Neural progenitor cell (in vitro differentiated cells): ENCODE data around the gene SLC25A27. TPM values are rescaled to one million over a fixed set of nuclear protein-coding genes. Genes with fewer than 3 reads are reported as not detected.
"Not testable (repeated sequence)": the region's sequence is repeated elsewhere in the genome, so short reads cannot be mapped to it uniquely, and the experiment has no call there.

ENCODE experiments used
- DNase-seq: peaks from one replicate; pipeline ENCODE4 v3.0.0-alpha.2; 2016; ENCODE audit warnings: low spot score
- H2AFZ ChIP-seq: fragments of 200-600 bp; sonication (generic); replicated peaks from 2 replicates; pipeline ENCODE4 v1.6.1; 2016; ENCODE audit warnings: antibody characterized with exemption
- H3F3A ChIP-seq: fragments of 200-600 bp; sonication (generic); 2 replicates; pipeline ENCODE4 v1.6.1; 2016; ENCODE audit warnings: antibody characterized with exemption, low read depth
- H3K27ac ChIP-seq: fragments of 200-600 bp; sonication (generic); 2 replicates; pipeline ENCODE4 v1.5.1; 2016; ENCODE audit warnings: mild to moderate bottlenecking
- H3K27me3 ChIP-seq: fragments of 200-600 bp; sonication (generic); 2 replicates; pipeline ENCODE4 v1.6.1; 2016; ENCODE audit warnings: mild to moderate bottlenecking, moderate library complexity
- H3K36me3 ChIP-seq: fragments of 200-600 bp; sonication (generic); 2 replicates; pipeline ENCODE4 v1.5.1; 2016
- H3K4me1 ChIP-seq: fragments of 200-600 bp; sonication (generic); 2 replicates; pipeline ENCODE4 v1.6.1; 2016; ENCODE audit warnings: mixed run types
- H3K4me2 ChIP-seq: fragments of 200-600 bp; sonication (generic); 2 replicates; pipeline ENCODE4 v1.6.1; 2016
- H3K4me3 ChIP-seq: fragments of 200-600 bp; sonication (generic); 2 replicates; pipeline ENCODE4 v1.5.1; 2016
- H3K79me2 ChIP-seq: fragments of 200-600 bp; sonication (generic); 2 replicates; pipeline ENCODE4 v1.6.1; 2016; ENCODE audit warnings: low read depth
- H3K9ac ChIP-seq: fragments of 200-600 bp; sonication (generic); 2 replicates; pipeline ENCODE4 v1.6.1; 2016
- H3K9me3 ChIP-seq: fragments of 200-600 bp; sonication (generic); 2 replicates; pipeline ENCODE4 v1.5.1; 2016; ENCODE audit warnings: low read depth
- H4K20me1 ChIP-seq: fragments of 200-600 bp; sonication (generic); 2 replicates; pipeline ENCODE4 v1.6.1; 2016; ENCODE audit warnings: low read depth
- H3K27ac Mint-ChIP-seq: 3 replicates; pipeline ENCODE4 v1.8.0; 2021; ENCODE audit warnings: mixed read lengths
- H3K27me3 Mint-ChIP-seq: 2 replicates; pipeline ENCODE4 v1.8.0; 2022; ENCODE audit warnings: low read depth, mild to moderate bottlenecking, inconsistent platforms, moderate library complexity, mixed read lengths; ENCODE audit not compliant: insufficient read depth
- H3K36me3 Mint-ChIP-seq: 3 replicates; pipeline ENCODE4 v1.8.0; 2021; ENCODE audit warnings: mixed read lengths
- H3K4me1 Mint-ChIP-seq: 3 replicates; pipeline ENCODE4 v1.8.0; 2021; ENCODE audit warnings: mixed read lengths
- H3K4me3 Mint-ChIP-seq: 3 replicates; pipeline ENCODE4 v1.8.0; 2021; ENCODE audit warnings: mild to moderate bottlenecking, moderate library complexity, mixed read lengths
- H3K9me3 Mint-ChIP-seq: 3 replicates; pipeline ENCODE4 v1.8.0; 2020; ENCODE audit warnings: mixed read lengths
- CTCF ChIP-seq: fragments of 200-600 bp; sonication (generic); IDR thresholded peaks from 2 replicates; pipeline ENCODE4 v1.5.1; 2017; ENCODE audit warnings: antibody characterized with exemption, mild to moderate bottlenecking
- EZH2 ChIP-seq: fragments of 200-600 bp; sonication (generic); IDR thresholded peaks from 2 replicates; pipeline ENCODE4 v1.6.1; 2017; ENCODE audit warnings: antibody characterized with exemption, mild to moderate bottlenecking, moderate library complexity
- EZH2phosphoT487 ChIP-seq: fragments of 200-600 bp; sonication (generic); IDR thresholded peaks from 2 replicates; pipeline ENCODE4 v1.6.1; 2017; ENCODE audit warnings: antibody characterized with exemption
- total RNA-seq: library from RNA; depleted of rRNA; stranded (reverse); fragments of >200 nt; gene quantifications from 2 replicates; pipeline ENCODE4 v1.2.3, GENCODE V29; 2015; ENCODE audit warnings: low replicate concordance

The SLC25A27 gene
- total RNA-seq, 1 donor from 2014 or later: 47.7 TPM

DNA sequence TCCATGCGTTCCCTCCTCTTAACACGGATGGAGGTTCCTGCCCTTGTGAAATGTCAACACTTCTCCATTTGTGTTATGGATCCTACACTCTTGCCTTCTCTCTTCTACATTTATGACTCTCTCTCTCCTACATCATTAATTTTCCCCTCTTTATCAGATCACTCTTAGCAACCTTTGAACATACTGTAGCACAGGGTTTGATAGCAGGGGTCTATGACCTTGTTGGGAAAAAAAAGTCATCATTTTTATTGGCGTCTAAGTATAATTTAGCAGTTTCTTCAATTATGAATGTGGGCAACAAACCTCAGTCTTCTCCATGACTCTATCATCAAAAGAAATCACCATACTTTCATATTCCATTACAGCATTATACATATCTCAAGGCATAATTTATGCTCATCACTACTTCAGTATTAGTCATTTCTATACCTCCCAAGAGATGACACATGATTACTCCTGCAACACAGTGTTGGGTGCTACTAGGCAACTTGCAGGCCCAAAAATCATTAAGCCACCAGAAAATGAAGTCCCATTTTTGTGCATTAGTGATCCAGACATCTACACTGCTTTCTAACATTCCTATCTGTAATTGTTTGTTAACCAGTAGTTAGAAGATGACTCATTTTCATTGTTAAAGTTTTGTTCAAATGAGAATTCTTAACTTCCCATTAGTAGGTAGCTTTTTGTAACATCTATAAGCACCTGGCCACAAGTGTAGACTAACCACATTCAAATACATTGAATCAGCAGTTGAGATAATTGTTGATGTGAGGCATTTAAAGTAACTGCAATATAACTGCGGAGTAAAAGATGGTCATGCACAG, 9.6 kb upstream of the SLC25A27 start:
- no peaks in the 10 kb centered on the region for H3K79me2 ChIP-seq
- H3K27ac Mint-ChIP-seq: no peak overlapping the region

DNA sequence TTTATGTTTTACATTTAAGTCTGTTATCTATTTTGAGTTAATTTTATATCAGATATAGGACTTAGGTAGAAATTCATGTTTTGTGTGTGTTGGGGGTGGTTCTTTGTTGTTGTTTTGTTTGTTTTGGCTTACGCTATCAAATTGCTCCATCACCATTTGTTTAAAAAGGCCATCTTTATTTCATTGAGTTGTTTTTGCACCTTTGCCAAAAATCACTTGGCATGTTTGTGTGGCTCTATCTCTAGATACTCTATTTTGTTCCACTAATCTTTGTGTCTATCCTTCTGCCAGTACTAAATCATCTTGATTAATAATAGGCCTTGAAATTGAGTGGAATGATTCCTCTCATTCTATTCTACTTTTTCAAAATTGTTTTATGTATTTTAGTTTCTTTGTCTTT, 7.5 kb upstream of the SLC25A27 start:
- Mint-ChIP-seq H3K4me3 (no peak overlapping the region), H3K4me1 (peaks cover 4% of the 10 kb centered on the region), H3K27ac (no peak overlapping the region), H3K36me3 (no peaks in the 10 kb centered on the region), H3K9me3 (peaks cover 3% of the 10 kb centered on the region), H3K27me3 (peaks cover 2% of the 10 kb centered on the region)
- Histone ChIP-seq H3K27me3 (no peaks in the 10 kb centered on the region), H3K4me1 (no peaks in the 10 kb centered on the region), H4K20me1 (no peaks in the 10 kb centered on the region), H3K79me2 (no peaks in the 10 kb centered on the region), H3F3A (no peaks in the 10 kb centered on the region), H3K9ac (no peak overlapping the region), H2AFZ (no peak overlapping the region), H3K4me3 (no peak overlapping the region), H3K27ac (no peak overlapping the region), H3K36me3 (no peaks in the 10 kb centered on the region), H3K9me3 (no peaks in the 10 kb centered on the region), H3K4me2 (no peak overlapping the region)
- no peak for DNase-seq
- no peak for TF ChIP-seq EZH2phosphoT487
- no peak for TF ChIP-seq EZH2
- TF ChIP-seq CTCF: no peak

More for the DNA sequence above, 9.6 kb upstream of the SLC25A27 start:
- H3K4me3 Mint-ChIP-seq: no peak overlapping the region
- Histone ChIP-seq H3K27me3 (no peaks in the 10 kb centered on the region), H3F3A (no peaks in the 10 kb centered on the region), H4K20me1 (no peaks in the 10 kb centered on the region), H3K4me2 (no peak overlapping the region), H2AFZ (no peak overlapping the region), H3K36me3 (no peaks in the 10 kb centered on the region), H3K9me3 (no peaks in the 10 kb centered on the region), H3K4me3 (no peak overlapping the region), H3K9ac (no peak overlapping the region), H3K27ac (no peak overlapping the region), H3K4me1 (no peaks in the 10 kb centered on the region)
- no peak for TF ChIP-seq EZH2
- no peak for TF ChIP-seq EZH2phosphoT487
- no peak for TF ChIP-seq CTCF
- H3K36me3 Mint-ChIP-seq: no peaks in the 10 kb centered on the region
- no peak for DNase-seq
- H3K4me1 Mint-ChIP-seq: peaks cover 6% of the 10 kb centered on the region
- H3K9me3 Mint-ChIP-seq: peaks cover 3% of the 10 kb centered on the region
- peaks cover 2% of the 10 kb centered on the region for H3K27me3 Mint-ChIP-seq

GRCh38 chr6:46648108-46648507, 4.7 kb upstream of the SLC25A27 start:
- H3K36me3 ChIP-seq, H3K9ac ChIP-seq, H3K9me3 Mint-ChIP-seq, DNase-seq, H3K36me3 Mint-ChIP-seq, H4K20me1 ChIP-seq, H3K27ac Mint-ChIP-seq, H3K27me3 Mint-ChIP-seq, H3K4me3 ChIP-seq, H3K4me2 ChIP-seq, H2AFZ ChIP-seq, H3K27ac ChIP-seq, H3F3A ChIP-seq, H3K4me3 Mint-ChIP-seq, H3K9me3 ChIP-seq, H3K27me3 ChIP-seq: not testable (repeated sequence)
- Histone ChIP-seq H3K4me1 (peaks cover 13% of the 10 kb centered on the region), H3K79me2 (peaks cover 14% of the 10 kb centered on the region)
- peaks cover 16% of the 10 kb centered on the region for H3K4me1 Mint-ChIP-seq

- no peak overlapping the region for H3K27ac ChIP-seq
These were observed 3.8 kb upstream of the SLC25A27 start for GRCh38 chr6:46648869-46649492.

More at GRCh38 chr6:46648869-46649492, 3.8 kb upstream of the SLC25A27 start:
- TF ChIP-seq EZH2: no peak
- TF ChIP-seq EZH2phosphoT487: no peak
- no peak overlapping the region for H2AFZ ChIP-seq
- Mint-ChIP-seq H3K9me3 (peaks cover 3% of the 10 kb centered on the region), H3K4me1 (peaks cover 20% of the 10 kb centered on the region), H3K27me3 (peaks cover 2% of the 10 kb centered on the region), H3K4me3 (no peak overlapping the region), H3K27ac (no peak overlapping the region), H3K36me3 (no peaks in the 10 kb centered on the region)
- no peaks in the 10 kb centered on the region for H3K36me3 ChIP-seq
- H3K27me3 ChIP-seq: peaks cover 7% of the 10 kb centered on the region
- no peak for DNase-seq
- peaks cover 19% of the 10 kb centered on the region for H3K4me1 ChIP-seq
- peaks cover 14% of the 10 kb centered on the region for H3K79me2 ChIP-seq
- H3K4me3 ChIP-seq: no peak overlapping the region
- no peak overlapping the region for H3K9ac ChIP-seq
- H3F3A ChIP-seq: no peaks in the 10 kb centered on the region
- H3K9me3 ChIP-seq: no peaks in the 10 kb centered on the region
- H4K20me1 ChIP-seq: peaks cover 5% of the 10 kb centered on the region
- H3K4me2 ChIP-seq: no peak overlapping the region
